Esophagus muscularis mucosa (tissue), 4 donors: Measurements from ENCODE around the gene NLRP7. TPM values are rescaled to one million over a fixed set of nuclear protein-coding genes. Genes with fewer than 3 reads are reported as not detected.
"Not testable (repeated sequence)": the region's sequence is repeated elsewhere in the genome, so short reads cannot be mapped to it uniquely, and the experiment has no call there.

Source experiments
- DNase-seq: peaks from one replicate; pipeline ENCODE4 v3.0.0-alpha.2; 2017; ENCODE audit errors: extremely low spot score
- H3K27ac ChIP-seq, 4 donors: fragments of 200-600 bp; sonication (generic); replicated peaks in 1 of 4; 1 replicate in 3 of 4; 2 replicates in 1 of 4; pipeline ENCODE4 v1.5.1; 2016 to 2019; ENCODE audit warnings: mild to moderate bottlenecking in 1 of 4
- H3K27me3 ChIP-seq, 4 donors: fragments of 200-600 bp; sonication (generic); one replicate each; pipeline versions ENCODE4 v1.5.1 to v1.6.0; 2016 to 2019
- H3K36me3 ChIP-seq, 4 donors: fragments of 200-600 bp; sonication (generic); one replicate each; pipeline ENCODE4 v1.5.1; 2016 to 2019
- H3K4me1 ChIP-seq, 4 donors: fragments of 200-600 bp; sonication (generic); one replicate each; pipeline ENCODE4 v1.5.1; 2016 to 2019
- H3K4me3 ChIP-seq, 4 donors: fragments of 200-600 bp; sonication (generic); 1 replicate in 2 of 4; 2 replicates in 2 of 4; pipeline ENCODE4 v1.5.1; 2016 to 2019; ENCODE audit warnings: mild to moderate bottlenecking in 4 of 4, moderate library complexity in 1 of 4
- H3K9me3 ChIP-seq, 4 donors: fragments of 200-600 bp; sonication (generic); 1 replicate in 3 of 4; 2 replicates in 1 of 4; pipeline ENCODE4 v1.5.1; 2016 to 2019
- EP300 ChIP-seq: sonication (generic); formaldehyde crosslinking; IDR thresholded peaks from one replicate; pipeline ENCODE4 v1.6.1; 2017; ENCODE audit warnings: antibody characterized with exemption
- POLR2A ChIP-seq: fragments of 450-650 bp; IDR thresholded peaks from one replicate; pipeline ENCODE4 v1.6.1; 2017; ENCODE audit warnings: antibody characterized with exemption, moderate library complexity, mild to moderate bottlenecking, low read depth
- POLR2AphosphoS5 ChIP-seq, 2 donors: sonication (generic); formaldehyde crosslinking; IDR thresholded peaks; one replicate each; pipeline ENCODE4 v1.6.1; 2017; ENCODE audit warnings: antibody characterized with exemption in 2 of 2
- WGBS: methylation state at CpG from one replicate; pipeline ENCODE4 v1.1.5; 2018; 5-methylcytosine and 5-hydroxymethylcytosine counted together
- intact Hi-C: fragments of 100-400 bp; cut with DNase I; formaldehyde crosslinking; loops from one replicate; pipeline ENCODE4 v1.15.1; 2023
- total RNA-seq, 4 donors: library from RNA; depleted of rRNA; stranded (reverse); fragments of >200 nt; gene quantifications; one replicate each; pipeline versions ENCODE4 v1.1.0 to v1.2.1, GENCODE V29; 2016
- TF ChIP-seq, protein P1 (sequence below), 3 experiments: fragments of 200-600 bp in 2 of 3; fragments of 450-650 bp in 1 of 3; sonication (generic) in 2 of 3; IDR thresholded peaks; one replicate each; pipeline ENCODE4 v1.5.1; 2017 to 2019; ENCODE audit warnings: antibody characterized with exemption in 3 of 3, mild to moderate bottlenecking in 2 of 3, moderate library complexity in 1 of 3

Gene NLRP7
- total RNA-seq, 4 donors from 2014 or later = not detected

DNA sequence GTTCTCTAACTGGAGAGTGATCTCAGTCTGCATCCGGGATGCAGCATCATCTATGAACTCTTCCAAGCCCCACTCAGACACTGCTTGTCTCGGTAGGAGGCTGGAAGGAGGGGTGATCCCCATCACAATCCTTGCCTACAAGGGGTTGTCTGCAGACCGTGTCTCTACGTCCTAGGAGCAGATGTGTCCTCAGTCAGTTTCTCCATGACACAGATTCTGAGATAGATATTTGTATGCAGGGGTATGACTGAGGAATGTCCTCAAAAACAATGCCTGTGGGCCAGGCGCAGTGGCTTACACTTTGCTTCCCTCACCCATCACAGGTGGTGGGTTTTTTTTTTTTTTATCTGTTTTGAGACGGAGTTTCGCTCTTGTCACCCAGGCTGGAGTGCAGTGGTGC is 40.5 kb downstream of the NLRP7 start:
- H3K9me3 ChIP-seq = no peaks in the 10 kb centered on the region
- H3K4me3 ChIP-seq = no peak overlapping the region
- no peaks in the 10 kb centered on the region for H3K4me1 ChIP-seq
- intact Hi-C loops = no loop called here
- H3K36me3 ChIP-seq = no peaks in the 10 kb centered on the region
- no peak for DNase-seq
- TF ChIP-seq POLR2AphosphoS5 (IDR thresholded peaks at IDR 0.05) (no peak), EP300 (no peak), POLR2A (no peak)
- TF ChIP-seq, protein P1, sequence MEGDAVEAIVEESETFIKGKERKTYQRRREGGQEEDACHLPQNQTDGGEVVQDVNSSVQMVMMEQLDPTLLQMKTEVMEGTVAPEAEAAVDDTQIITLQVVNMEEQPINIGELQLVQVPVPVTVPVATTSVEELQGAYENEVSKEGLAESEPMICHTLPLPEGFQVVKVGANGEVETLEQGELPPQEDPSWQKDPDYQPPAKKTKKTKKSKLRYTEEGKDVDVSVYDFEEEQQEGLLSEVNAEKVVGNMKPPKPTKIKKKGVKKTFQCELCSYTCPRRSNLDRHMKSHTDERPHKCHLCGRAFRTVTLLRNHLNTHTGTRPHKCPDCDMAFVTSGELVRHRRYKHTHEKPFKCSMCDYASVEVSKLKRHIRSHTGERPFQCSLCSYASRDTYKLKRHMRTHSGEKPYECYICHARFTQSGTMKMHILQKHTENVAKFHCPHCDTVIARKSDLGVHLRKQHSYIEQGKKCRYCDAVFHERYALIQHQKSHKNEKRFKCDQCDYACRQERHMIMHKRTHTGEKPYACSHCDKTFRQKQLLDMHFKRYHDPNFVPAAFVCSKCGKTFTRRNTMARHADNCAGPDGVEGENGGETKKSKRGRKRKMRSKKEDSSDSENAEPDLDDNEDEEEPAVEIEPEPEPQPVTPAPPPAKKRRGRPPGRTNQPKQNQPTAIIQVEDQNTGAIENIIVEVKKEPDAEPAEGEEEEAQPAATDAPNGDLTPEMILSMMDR (IDR thresholded peaks at IDR 0.05) = no peak
- WGBS = 93% methylated on average over 6 of the region's 7 CpGs
- no peak overlapping the region for H3K27ac ChIP-seq
- peaks cover 0 to 28% (median 0%) of the 10 kb centered on the region in 4 donors for H3K27me3 ChIP-seq

DNA sequence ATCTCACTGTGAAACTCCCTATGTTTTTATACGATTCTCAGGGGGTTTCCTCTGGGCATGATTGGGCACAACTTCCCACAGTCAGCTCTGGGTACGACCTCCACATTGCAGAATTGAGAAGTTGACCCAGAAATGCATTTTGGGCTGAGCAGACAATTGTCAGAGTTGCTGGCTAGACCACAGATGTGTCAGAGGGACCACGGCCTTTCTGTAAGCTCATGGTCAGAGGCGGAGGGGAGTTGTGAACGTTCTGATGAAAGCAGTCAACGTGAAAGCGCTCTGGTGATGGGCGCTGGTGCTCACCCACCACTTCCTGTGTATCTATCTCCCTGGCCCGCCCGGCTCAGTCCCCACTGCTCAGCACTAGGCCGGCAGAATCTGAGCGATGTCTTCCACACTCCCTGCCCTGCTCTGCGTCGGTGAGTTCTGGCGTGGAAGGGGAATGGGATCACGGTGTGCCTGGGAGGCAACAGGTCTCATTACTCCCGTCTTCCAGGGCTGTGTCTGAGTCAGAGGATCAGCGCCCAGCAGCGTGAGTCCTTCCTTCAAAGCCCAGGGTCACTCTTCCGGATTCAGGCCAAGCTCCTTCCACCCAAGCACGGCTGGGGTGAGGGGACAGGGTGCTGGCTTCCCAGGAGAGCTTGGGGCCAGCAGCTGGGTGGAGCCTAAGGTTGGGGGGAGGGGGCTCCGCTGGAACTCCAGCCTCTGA is 41.4 kb downstream of the NLRP7 start, which contains the start of gene NCR1:
Gene NCR1, plus strand, starts transcription at position 346 of the 709 bp plus-strand sequence. Its CDS starts 40 bp downstream, at position 386.
- no peak for TF ChIP-seq POLR2A
- TF ChIP-seq EP300 = no peak
- no peak for TF ChIP-seq POLR2AphosphoS5 (IDR thresholded peaks at IDR 0.05)
- TF ChIP-seq, protein P1 (IDR thresholded peaks at IDR 0.05) = no peak
- Histone ChIP-seq H3K27ac (no peak within 1 kb of the TSS), H3K27me3 (peaks cover 0 to 24% (median 0%) of the 10 kb centered on the region in 4 donors), H3K4me1 (no peaks in the 10 kb centered on the region), H3K4me3 (no peak within 1 kb of the TSS), H3K9me3 (no peaks in the 10 kb centered on the region), H3K36me3 (no peaks in the 10 kb centered on the region)
- no peak for DNase-seq
- intact Hi-C loops = no loop called here
- WGBS = 46% methylated on average over 18 of the region's 22 CpGs

DNA sequence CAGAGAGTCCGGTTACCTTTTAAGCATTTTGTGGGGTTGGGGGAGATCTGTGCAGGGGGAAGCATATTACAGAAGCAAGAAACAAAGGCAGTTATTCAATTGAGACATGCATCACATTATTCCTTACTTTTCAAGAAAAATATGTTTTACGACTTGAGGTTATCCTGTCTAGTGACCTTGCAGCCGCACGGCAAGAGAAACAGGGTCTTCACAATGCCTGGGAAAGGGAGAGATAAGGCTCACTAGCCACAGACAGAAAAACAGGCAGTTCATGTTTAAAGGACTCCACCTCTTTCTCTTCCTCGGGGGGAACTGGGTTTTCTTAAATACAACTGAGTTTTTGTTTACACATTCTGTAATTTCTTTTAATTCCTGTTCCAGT is 41.9 kb downstream of the NLRP7 start:
- TF ChIP-seq POLR2AphosphoS5 (IDR thresholded peaks at IDR 0.05) = no peak
- TF ChIP-seq POLR2A = no peak
- no peak for TF ChIP-seq EP300
- TF ChIP-seq, protein P1 (IDR thresholded peaks at IDR 0.05) = no peak
- intact Hi-C loops = no loop called here
- Histone ChIP-seq H3K27me3 (peaks cover 0 to 27% (median 0%) of the 10 kb centered on the region in 4 donors), H3K4me1 (no peaks in the 10 kb centered on the region), H3K36me3 (no peaks in the 10 kb centered on the region), H3K4me3 (no peak overlapping the region), H3K9me3 (no peaks in the 10 kb centered on the region), H3K27ac (no peak overlapping the region)
- 41% methylated on average over 5 of the region's 5 CpGs for WGBS
- no peak for DNase-seq

DNA sequence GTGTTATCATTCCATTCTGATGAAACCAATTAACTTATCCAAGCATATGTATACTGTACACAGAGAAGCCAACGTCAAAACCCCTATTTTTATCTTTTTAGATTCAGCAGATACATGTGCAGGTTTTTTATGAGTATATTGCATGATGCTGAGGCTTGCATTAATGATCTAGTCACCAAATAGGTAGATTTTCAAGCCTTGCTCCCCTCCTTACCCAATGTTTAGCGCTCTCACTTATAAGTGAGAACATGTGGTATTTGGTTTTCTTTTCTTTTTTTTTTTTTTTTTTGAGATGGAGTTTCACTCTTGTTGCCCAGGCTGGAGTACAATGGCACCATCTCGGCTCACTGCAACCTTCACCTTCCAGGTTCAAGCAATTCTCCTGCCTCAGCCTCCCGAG is 43.1 kb downstream of the NLRP7 start:
- H3K9me3 ChIP-seq, H3K4me3 ChIP-seq, DNase-seq, H3K27ac ChIP-seq, H3K36me3 ChIP-seq, H3K4me1 ChIP-seq, intact Hi-C loops: not testable (repeated sequence)
- H3K27me3 ChIP-seq = peaks cover 0 to 38% (median 0%) of the 10 kb centered on the region in 4 donors
- 77% methylated on average over 4 of the region's 4 CpGs for WGBS

DNA sequence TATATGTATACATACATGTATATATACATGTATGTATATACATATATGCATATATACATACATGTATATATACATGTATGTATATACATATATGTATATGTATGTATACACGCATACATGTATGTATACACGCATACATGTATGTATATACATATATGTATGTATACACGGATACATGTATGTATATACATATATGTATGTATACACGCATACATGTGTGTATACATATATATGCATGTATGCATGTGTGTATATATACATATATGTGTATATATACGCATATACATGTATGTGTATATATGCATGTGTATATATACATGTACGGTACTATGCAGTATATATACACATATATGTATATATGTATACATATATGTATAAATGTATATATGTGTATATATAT is 44.0 kb downstream of the NLRP7 start:
- no peak overlapping the region for H3K4me3 ChIP-seq
- peaks cover 0 to 39% (median 0%) of the 10 kb centered on the region in 4 donors for H3K27me3 ChIP-seq
- no peak overlapping the region for H3K27ac ChIP-seq
- no peaks in the 10 kb centered on the region for H3K4me1 ChIP-seq
- H3K36me3 ChIP-seq = no peaks in the 10 kb centered on the region
- DNase-seq = no peak
- TF ChIP-seq POLR2AphosphoS5 (IDR thresholded peaks at IDR 0.05) = no peak
- no peak for TF ChIP-seq POLR2A
- TF ChIP-seq EP300 = no peak
- TF ChIP-seq, protein P1 (IDR thresholded peaks at IDR 0.05) = no peak
- H3K9me3 ChIP-seq = no peaks in the 10 kb centered on the region
- intact Hi-C loops = no loop called here
- WGBS = 88% methylated on average over 6 of the region's 6 CpGs
